Measurements from ENCODE around the gene GNAT3. TPM values are rescaled to one million over a fixed set of nuclear protein-coding genes. Genes with fewer than 3 reads are reported as not detected.

GNAT3 gene
- total and polyA plus RNA-seq, 2 donors (not counting 3 experiments of a cell fraction or from before 2014, with no cell fraction given): not detected

DNA sequence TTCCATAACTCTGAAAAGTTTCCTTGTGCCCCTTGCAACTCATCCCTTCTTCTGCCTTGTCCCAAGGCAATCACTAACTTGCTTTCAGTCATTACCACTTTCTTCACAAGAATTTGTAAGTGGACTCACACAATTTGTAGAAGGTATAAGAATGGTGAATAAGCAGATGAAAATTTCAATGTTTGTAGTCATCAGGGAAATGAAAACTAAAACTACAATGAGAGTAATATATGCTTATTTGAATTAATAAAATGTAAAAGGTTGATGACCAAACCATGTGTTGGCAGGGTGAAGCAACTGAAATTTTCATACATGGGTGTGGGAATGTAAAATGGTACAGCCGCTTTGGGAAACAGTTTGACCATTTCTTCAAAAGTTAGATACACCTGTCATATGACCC is 79.7 kb downstream of the GNAT3 start:
- Histone ChIP-seq H2AFZ (ENCODE audit: low read depth, low read length) (no peak overlapping the region), H3K9me1 (replicated peaks; ENCODE audit: control insufficient read depth, extremely low read depth, insufficient read depth, low read length) (no peaks in the 10 kb centered on the region), H3K4me3 (replicated peaks in 1 of 3; ENCODE audit: insufficient read depth in 1 of 3, low read depth in 1 of 3, low read length in 3 of 3) (no peak overlapping the region), H3K79me2 (ENCODE audit: control insufficient read depth, insufficient read depth, low read length) (no peaks in the 10 kb centered on the region), H3K9ac (replicated peaks; ENCODE audit: extremely low read depth, insufficient read depth, low read length) (no peak overlapping the region), H3K4me2 (ENCODE audit: insufficient read depth, low read length) (no peak overlapping the region), H3K27me3 (ENCODE audit: control insufficient read depth in 2 of 2, insufficient read depth in 2 of 2, low read length in 2 of 2) (no peaks in the 10 kb centered on the region), H3K4me1 (ENCODE audit: control insufficient read depth, extremely low read depth, insufficient read depth, low read length) (no peaks in the 10 kb centered on the region), H3K9me3 (replicated peaks; ENCODE audit: control insufficient read depth, insufficient read depth, low read length) (no peaks in the 10 kb centered on the region), H3K36me3 (ENCODE audit: control insufficient read depth in 2 of 2, extremely low read depth in 1 of 2, insufficient read depth in 2 of 2, low read length in 2 of 2) (no peaks in the 10 kb centered on the region), H4K20me1 (replicated peaks; ENCODE audit: control insufficient read depth, extremely low read depth, insufficient read depth, low read length) (no peaks in the 10 kb centered on the region), H3K27ac (ENCODE audit: insufficient read depth, low read depth, low read length) (no peak overlapping the region)
- DNase-seq (ENCODE audit: low read depth, low spot score) (no peak), FAIRE-seq (no peak)
- ChIA-PET CTCF (interaction anchor here (1.4 kb wide), 1 partner anchor 230 kb away, joined by 3 read pairs; no protein-coding TSS in a partner anchor), POLR2A (no interaction called here)
- no TSS peak for BruUV-seq (replicated peaks)
- TF ChIP-seq, protein P1, sequence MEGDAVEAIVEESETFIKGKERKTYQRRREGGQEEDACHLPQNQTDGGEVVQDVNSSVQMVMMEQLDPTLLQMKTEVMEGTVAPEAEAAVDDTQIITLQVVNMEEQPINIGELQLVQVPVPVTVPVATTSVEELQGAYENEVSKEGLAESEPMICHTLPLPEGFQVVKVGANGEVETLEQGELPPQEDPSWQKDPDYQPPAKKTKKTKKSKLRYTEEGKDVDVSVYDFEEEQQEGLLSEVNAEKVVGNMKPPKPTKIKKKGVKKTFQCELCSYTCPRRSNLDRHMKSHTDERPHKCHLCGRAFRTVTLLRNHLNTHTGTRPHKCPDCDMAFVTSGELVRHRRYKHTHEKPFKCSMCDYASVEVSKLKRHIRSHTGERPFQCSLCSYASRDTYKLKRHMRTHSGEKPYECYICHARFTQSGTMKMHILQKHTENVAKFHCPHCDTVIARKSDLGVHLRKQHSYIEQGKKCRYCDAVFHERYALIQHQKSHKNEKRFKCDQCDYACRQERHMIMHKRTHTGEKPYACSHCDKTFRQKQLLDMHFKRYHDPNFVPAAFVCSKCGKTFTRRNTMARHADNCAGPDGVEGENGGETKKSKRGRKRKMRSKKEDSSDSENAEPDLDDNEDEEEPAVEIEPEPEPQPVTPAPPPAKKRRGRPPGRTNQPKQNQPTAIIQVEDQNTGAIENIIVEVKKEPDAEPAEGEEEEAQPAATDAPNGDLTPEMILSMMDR (IDR thresholded peaks at IDR 0.05; ENCODE audit: extremely low read depth in 1 of 2, insufficient read depth in 1 of 2, low read depth in 1 of 2, low read length in 2 of 2): no peak
- no peak for TF ChIP-seq FOS (IDR thresholded peaks at IDR 0.05; ENCODE audit: borderline replicate concordance, insufficient read depth, low read length)
- no peak for TF ChIP-seq POLR2A (IDR thresholded peaks at IDR 0.05; ENCODE audit: low read depth, low read length)
- TF ChIP-seq GATA2 (IDR thresholded peaks at IDR 0.05; ENCODE audit: insufficient read depth, insufficient read length, low read depth, low read length): no peak
- TF ChIP-seq JUN (IDR thresholded peaks at IDR 0.05; ENCODE audit: borderline replicate concordance, insufficient read depth, insufficient read length, low read depth): no peak
- intact Hi-C loops (cut with micrococcal nuclease) (no loop called here), dilution Hi-C loops (cut with MboI; ENCODE audit: extremely low pct_ligation_motif_present, low sequenced_read_pairs) (no loop called here)

DNA sequence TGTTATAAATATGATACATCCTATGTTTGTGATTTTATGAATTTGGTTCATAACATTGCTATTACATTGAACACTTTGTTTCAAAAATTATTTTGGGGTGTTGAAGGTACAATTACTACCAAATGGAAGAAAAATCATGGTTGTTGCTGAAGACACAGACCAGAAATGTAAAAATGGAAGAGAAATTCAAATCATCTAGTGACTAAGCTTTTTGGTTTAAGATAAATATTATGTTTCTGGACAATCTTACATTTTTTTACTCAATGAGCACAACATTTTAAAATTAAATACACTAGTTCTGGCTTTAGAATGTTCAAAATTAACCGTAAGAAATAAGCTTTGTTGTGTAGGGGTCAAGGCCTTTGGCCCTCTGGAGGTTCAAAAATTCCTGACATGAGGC is 82.7 kb downstream of the GNAT3 start:
- intact Hi-C loops (cut with micrococcal nuclease) (loop anchor here (2.0 kb wide), 1 partner anchor 24 kb away; no protein-coding TSS in a partner anchor), dilution Hi-C loops (cut with MboI; ENCODE audit: extremely low pct_ligation_motif_present, low sequenced_read_pairs) (no loop called here)
- CTCF ChIA-PET: interaction anchor here (0.6 to 3.8 kb wide), 25 partner anchors 9 to 1041 kb away, joined by 3 to 50 read pairs (median 6); partner anchors contain the start of gene GNAI1
- Histone ChIP-seq H2AFZ (ENCODE audit: low read depth, low read length) (no peak overlapping the region), H3K9ac (replicated peaks; ENCODE audit: extremely low read depth, insufficient read depth, low read length) (no peak overlapping the region), H3K9me1 (replicated peaks; ENCODE audit: control insufficient read depth, extremely low read depth, insufficient read depth, low read length) (no peaks in the 10 kb centered on the region), H3K4me3 (replicated peaks in 1 of 3; ENCODE audit: insufficient read depth in 1 of 3, low read depth in 1 of 3, low read length in 3 of 3) (no peak overlapping the region), H3K36me3 (ENCODE audit: control insufficient read depth in 2 of 2, extremely low read depth in 1 of 2, insufficient read depth in 2 of 2, low read length in 2 of 2) (no peaks in the 10 kb centered on the region), H3K4me2 (ENCODE audit: insufficient read depth, low read length) (no peak overlapping the region), H3K27me3 (ENCODE audit: control insufficient read depth in 2 of 2, insufficient read depth in 2 of 2, low read length in 2 of 2) (no peaks in the 10 kb centered on the region), H3K27ac (ENCODE audit: insufficient read depth, low read depth, low read length) (no peak overlapping the region), H3K79me2 (ENCODE audit: control insufficient read depth, insufficient read depth, low read length) (no peaks in the 10 kb centered on the region), H3K4me1 (ENCODE audit: control insufficient read depth, extremely low read depth, insufficient read depth, low read length) (no peaks in the 10 kb centered on the region), H3K9me3 (replicated peaks; ENCODE audit: control insufficient read depth, insufficient read depth, low read length) (no peaks in the 10 kb centered on the region), H4K20me1 (replicated peaks; ENCODE audit: control insufficient read depth, extremely low read depth, insufficient read depth, low read length) (no peaks in the 10 kb centered on the region)
- POLR2A ChIA-PET: no interaction called here
- no peak for TF ChIP-seq POLR2A (IDR thresholded peaks at IDR 0.05; ENCODE audit: low read depth, low read length)
- TF ChIP-seq POLR2AphosphoS5 (IDR thresholded peaks at IDR 0.05; ENCODE audit: insufficient read depth, low read depth, low read length): no peak
- no peak for TF ChIP-seq FOS (IDR thresholded peaks at IDR 0.05; ENCODE audit: borderline replicate concordance, insufficient read depth, low read length)
- no peak for TF ChIP-seq GATA2 (IDR thresholded peaks at IDR 0.05; ENCODE audit: insufficient read depth, insufficient read length, low read depth, low read length)
- no peak for TF ChIP-seq MYC (IDR thresholded peaks at IDR 0.05; ENCODE audit: low read depth, low read length)
- BruUV-seq (replicated peaks): no TSS peak
- DNase-seq (ENCODE audit: low read depth, low spot score) (no peak), FAIRE-seq (no peak)

Data from endothelial cell of umbilical vein (primary cell).